Stimulated activated CD4-positive, alpha-beta T cell treated with anti-CD3 and anti-CD28 coated beads, Interleukin-15, amount 100 ng/mL, for 24 hours (primary cell): ENCODE results near the gene TST.
A peak's percentile ranks its signal among the peaks of the same experiment; 100 is the strongest.

ENCODE experiments used
- DNase-seq: peaks from one replicate; pipeline ENCODE4 v3.0.0-alpha.2; 2020

TST gene

GRCh38 chr22:36979016-36979910, 40.0 kb downstream of the TST start:
- DNase-seq, result no peak

- DNase-seq, result peak; percentile 95
Measured at GRCh38 chr22:36977947-36978660, 41.1 kb downstream of the TST start.

DNA sequence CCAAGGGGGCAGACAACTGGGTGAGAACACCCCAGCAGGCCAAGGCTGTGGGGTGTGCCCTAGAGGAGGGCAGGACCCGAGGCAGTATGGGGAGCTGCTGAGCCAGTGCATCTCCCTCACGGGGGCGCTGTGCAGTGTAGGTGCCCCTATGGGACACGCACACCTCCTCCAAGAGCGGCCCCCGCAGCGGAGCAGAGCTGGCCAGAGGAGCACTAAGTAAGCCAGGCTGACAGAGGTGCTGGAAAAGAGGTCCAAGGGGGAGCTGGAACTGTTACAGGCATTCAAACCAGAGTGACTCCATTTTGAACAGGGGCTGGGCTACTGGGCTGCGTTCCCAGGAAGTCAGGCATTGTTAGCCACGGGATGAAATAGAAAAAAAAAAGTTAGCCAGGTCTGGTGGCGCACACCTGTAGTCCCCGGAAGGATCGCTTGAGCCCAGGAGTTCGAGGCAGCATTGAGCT, 41.8 kb downstream of the TST start:
- peak; percentile 89 for DNase-seq

DNA sequence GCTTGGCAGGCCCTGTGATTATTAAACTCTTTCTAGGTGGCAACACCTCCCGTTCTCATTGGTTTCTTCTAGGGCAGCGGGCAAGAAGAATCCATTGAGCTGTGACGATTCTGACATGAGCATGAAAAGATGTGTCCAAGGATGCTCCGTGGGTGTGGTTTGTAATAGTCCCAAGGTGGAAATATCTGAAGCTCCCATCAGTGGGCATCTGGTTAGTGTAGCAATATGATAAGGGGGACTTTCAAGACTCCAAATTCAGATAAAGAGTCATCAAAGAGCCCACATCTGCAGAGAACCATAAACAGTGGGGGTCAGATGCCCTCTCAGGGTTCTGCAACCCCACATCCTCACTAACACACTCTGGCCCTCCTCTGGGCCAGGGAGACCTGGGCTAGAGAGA, 42.6 kb downstream of the TST start:
- DNase-seq, result no peak

- no peak for DNase-seq
Measured at GRCh38 chr22:36971341-36972125, 47.7 kb downstream of the TST start.

GRCh38 chr22:36968249-36968964, 50.8 kb downstream of the TST start:
- no peak for DNase-seq

DNA sequence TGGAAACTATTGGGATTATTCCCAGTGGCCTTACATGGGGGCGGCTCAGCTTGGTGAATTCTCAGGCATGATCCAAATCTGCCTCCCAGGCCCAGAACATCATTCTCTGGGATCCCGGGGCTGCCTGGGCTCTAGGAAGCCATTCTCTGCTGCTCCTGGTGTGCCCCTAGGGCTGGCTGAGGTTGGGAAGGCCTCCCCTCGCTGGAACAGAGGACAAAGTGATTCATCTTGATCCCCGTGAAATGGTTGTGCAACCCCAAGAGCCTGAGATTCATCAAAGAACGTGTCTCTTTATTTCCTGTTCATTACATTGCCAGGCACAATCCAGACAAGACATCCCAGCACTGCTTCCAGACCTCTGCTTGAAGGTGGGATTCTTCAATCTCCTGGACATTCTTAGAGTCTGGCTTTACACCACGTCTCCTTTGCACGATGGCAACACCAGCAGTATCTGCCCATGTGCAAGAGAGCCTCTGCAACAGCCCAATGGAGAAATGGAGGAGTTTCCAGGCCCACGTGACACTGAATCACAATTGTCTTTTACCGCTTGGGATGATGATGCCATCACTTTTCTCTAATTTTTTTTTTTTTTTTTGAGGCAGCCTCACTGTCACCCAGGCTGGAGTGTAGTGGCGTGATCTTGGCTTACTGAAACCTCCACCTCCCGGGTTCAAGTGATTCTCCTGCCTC, 52.3 kb downstream of the TST start:
- no peak for DNase-seq

DNA sequence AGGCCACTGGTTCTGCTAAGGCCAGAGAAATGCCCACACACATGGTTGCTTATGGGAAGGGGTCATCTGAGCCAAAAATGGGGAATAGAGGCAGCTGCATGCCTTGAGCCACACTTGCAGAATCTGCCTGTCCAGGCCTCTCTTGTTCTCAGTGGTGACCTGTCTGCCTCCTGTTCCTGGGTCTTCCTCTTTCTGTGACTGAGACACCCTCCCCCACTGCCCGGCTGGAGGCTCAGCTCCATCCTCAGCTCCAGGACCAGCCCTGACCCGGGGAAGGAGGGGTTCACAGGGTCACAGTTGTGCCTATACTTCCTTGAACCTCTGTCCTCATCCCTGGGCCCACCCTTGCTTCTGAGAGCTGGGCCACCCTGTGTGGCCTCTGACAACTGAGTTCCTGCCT, 53.6 kb downstream of the TST start:
- DNase-seq, result no peak

DNA sequence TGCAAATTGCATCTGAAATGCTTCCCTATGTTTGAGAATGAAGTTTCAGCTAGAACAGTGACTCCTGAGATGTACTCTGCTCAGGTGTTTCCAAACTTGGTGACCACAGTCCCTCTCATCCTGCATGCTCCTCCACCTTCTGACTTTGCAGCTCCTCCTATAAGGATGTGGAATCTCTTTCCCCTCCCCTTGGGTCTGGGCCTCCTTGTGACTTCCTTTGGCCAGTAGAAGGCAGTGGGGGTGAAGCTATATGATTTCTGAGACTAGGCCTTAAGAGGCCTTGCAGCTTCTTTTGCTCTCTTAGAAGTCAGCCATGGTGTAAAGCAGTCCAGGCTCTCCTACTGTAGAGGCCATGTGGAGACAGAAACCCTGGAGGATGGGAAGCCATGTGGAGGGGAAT, 55.1 kb downstream of the TST start:
- DNase-seq, result no peak

GRCh38 chr22:36963302-36963701, 55.9 kb downstream of the TST start:
- DNase-seq, result no peak

- DNase-seq, result no peak
Measured at GRCh38 chr22:36961626-36962025, 57.6 kb downstream of the TST start.
